H9 (cell line): ENCODE data around the gene TMEM120B. TPM values are rescaled to one million over a fixed set of nuclear protein-coding genes. Genes with fewer than 3 reads are reported as not detected.

ENCODE experiments used
- DNase-seq: peaks from one replicate; pipeline ENCODE4 v3.0.0-alpha.2; 2017
- H2AFZ ChIP-seq: one replicate; pipeline ENCODE4 v1.6.1; 2013; ENCODE audit warnings: mild to moderate bottlenecking, low read length, control low read depth, moderate library complexity
- H2AK5ac ChIP-seq: 2 replicates; pipeline ENCODE4 v1.6.1; 2013; ENCODE audit warnings: low read length, control low read depth, mixed read lengths; ENCODE audit not compliant: insufficient read length
- H2BK120ac ChIP-seq: one replicate; pipeline ENCODE4 v1.6.1; 2013; ENCODE audit warnings: low read depth, mild to moderate bottlenecking, low read length, control low read depth, inconsistent platforms; ENCODE audit not compliant: poor library complexity, severe bottlenecking
- H2BK12ac ChIP-seq: 2 replicates; pipeline ENCODE4 v1.6.1; 2013; ENCODE audit warnings: low read length, control low read depth, mixed read lengths, low read depth; ENCODE audit not compliant: insufficient read length
- H2BK15ac ChIP-seq: 2 replicates; pipeline ENCODE4 v1.6.1; 2013; ENCODE audit warnings: low read depth, low read length, control low read depth
- H2BK20ac ChIP-seq: one replicate; pipeline ENCODE4 v1.6.1; 2013; ENCODE audit warnings: low read depth, mild to moderate bottlenecking, low read length, control low read depth, inconsistent platforms; ENCODE audit not compliant: poor library complexity, severe bottlenecking
- H2BK5ac ChIP-seq: 2 replicates; pipeline ENCODE4 v1.6.1; 2013; ENCODE audit warnings: low read length, control low read depth, mixed read lengths; ENCODE audit not compliant: insufficient read length
- H3K14ac ChIP-seq: 2 replicates; pipeline ENCODE4 v1.6.1; 2013; ENCODE audit warnings: low read length, control low read depth; ENCODE audit not compliant: insufficient read depth
- H3K18ac ChIP-seq: 2 replicates; pipeline ENCODE4 v1.6.1; 2013; ENCODE audit warnings: low read depth, mild to moderate bottlenecking, mixed read lengths, low read length, control low read depth; ENCODE audit not compliant: insufficient read length
- H3K23ac ChIP-seq: 2 replicates; pipeline ENCODE4 v1.6.1; 2013; ENCODE audit warnings: low read length, control low read depth, mixed read lengths, low read depth; ENCODE audit not compliant: insufficient read length
- H3K23me2 ChIP-seq: 2 replicates; pipeline ENCODE4 v1.6.1; 2013; ENCODE audit warnings: low read depth, mild to moderate bottlenecking, mixed read lengths, low read length, control low read depth; ENCODE audit not compliant: insufficient read length, poor library complexity, severe bottlenecking
- H3K27ac ChIP-seq: 2 replicates; pipeline ENCODE4 v1.5.1; 2013; ENCODE audit warnings: low read length, control low read depth, mixed read lengths, low read depth; ENCODE audit not compliant: insufficient read length
- H3K27me3 ChIP-seq: 2 replicates; pipeline ENCODE4 v1.6.1; 2013; ENCODE audit warnings: low read length, control low read depth, inconsistent platforms; ENCODE audit not compliant: insufficient read depth
- H3K4ac ChIP-seq: 2 replicates; pipeline ENCODE4 v1.6.1; 2013; ENCODE audit warnings: low read depth, mild to moderate bottlenecking, control low read depth, inconsistent platforms, low read length, moderate library complexity
- H3K4me1 ChIP-seq: 2 replicates; pipeline ENCODE4 v1.6.1; 2013; ENCODE audit warnings: low read length, control low read depth, inconsistent platforms; ENCODE audit not compliant: insufficient read depth
- H3K4me2 ChIP-seq: 2 replicates; pipeline ENCODE4 v1.6.1; 2013; ENCODE audit warnings: low read length, control low read depth, mixed read lengths; ENCODE audit not compliant: insufficient read length, insufficient read depth
- H3K56ac ChIP-seq: 2 replicates; pipeline ENCODE4 v1.6.1; 2013; ENCODE audit warnings: low read depth, mild to moderate bottlenecking, mixed read lengths, low read length, control low read depth; ENCODE audit not compliant: insufficient read length
- H3K79me1 ChIP-seq: 2 replicates; pipeline ENCODE4 v1.6.1; 2013; ENCODE audit warnings: low read depth, mild to moderate bottlenecking, moderate library complexity, low read length, control low read depth, inconsistent platforms; ENCODE audit not compliant: insufficient read depth, poor library complexity, severe bottlenecking
- H3K79me2 ChIP-seq: 2 replicates; pipeline ENCODE4 v1.6.1; 2013; ENCODE audit warnings: low read length, control low read depth, inconsistent platforms; ENCODE audit not compliant: insufficient read depth
- H3K9ac ChIP-seq: 2 replicates; pipeline ENCODE4 v1.6.1; 2013; ENCODE audit warnings: low read length, control low read depth, mixed read lengths; ENCODE audit not compliant: insufficient read length; ENCODE audit errors: extremely low read depth
- H3K9me3 ChIP-seq: one replicate; pipeline ENCODE4 v1.6.1; 2013; ENCODE audit warnings: low read depth, low read length, inconsistent platforms; ENCODE audit not compliant: control insufficient read depth
- H3T11ph ChIP-seq: one replicate; pipeline ENCODE4 v1.6.1; 2013; ENCODE audit warnings: mild to moderate bottlenecking, low read length, control low read depth, inconsistent platforms
- H4K20me1 ChIP-seq: one replicate; pipeline ENCODE4 v1.6.1; 2013; ENCODE audit not compliant: control insufficient read depth, insufficient read length, insufficient read depth
- H4K5ac ChIP-seq: 2 replicates; pipeline ENCODE4 v1.6.1; 2013; ENCODE audit warnings: low read depth, mild to moderate bottlenecking, mixed read lengths, low read length, control low read depth; ENCODE audit not compliant: insufficient read length
- H4K8ac ChIP-seq: replicated peaks from 2 replicates; pipeline ENCODE4 v1.6.1; 2013; ENCODE audit warnings: low read length, control low read depth, mixed read lengths, low read depth; ENCODE audit not compliant: insufficient read length
- H4K91ac ChIP-seq: 2 replicates; pipeline ENCODE4 v1.6.1; 2013; ENCODE audit warnings: low read depth, mild to moderate bottlenecking, moderate library complexity, mixed read lengths, low read length, control low read depth; ENCODE audit not compliant: insufficient read length
- H3K27ac Mint-ChIP-seq, 3 experiments: 2 replicates in 2 of 3; 3 replicates in 1 of 3; pipeline ENCODE4 v1.8.0; 2020 to 2021; ENCODE audit warnings: mixed read lengths in 3 of 3, mild to moderate bottlenecking in 1 of 3, moderate library complexity in 1 of 3
- H3K27me3 Mint-ChIP-seq: 2 replicates; pipeline ENCODE4 v1.8.0; 2021; ENCODE audit warnings: low read depth, mild to moderate bottlenecking, moderate library complexity, mixed read lengths
- H3K36me3 Mint-ChIP-seq, 3 experiments: 2 replicates in 2 of 3; 3 replicates in 1 of 3; pipeline ENCODE4 v1.8.0; 2020 to 2021; ENCODE audit warnings: low read depth in 3 of 3, mixed read lengths in 3 of 3; ENCODE audit not compliant: insufficient read depth in 1 of 3
- H3K4me1 Mint-ChIP-seq, 2 experiments: 2 replicates each; pipeline ENCODE4 v1.8.0; 2020; ENCODE audit warnings: mixed read lengths in 2 of 2
- H3K4me3 Mint-ChIP-seq, 2 experiments: 2 replicates in 1 of 2; 3 replicates in 1 of 2; pipeline ENCODE4 v1.8.0; 2020 to 2021; ENCODE audit warnings: mild to moderate bottlenecking in 2 of 2, mixed read lengths in 2 of 2, moderate library complexity in 1 of 2
- H3K9me3 Mint-ChIP-seq, 2 experiments: 2 replicates in 1 of 2; 3 replicates in 1 of 2; pipeline ENCODE4 v1.8.0; 2020; ENCODE audit warnings: mild to moderate bottlenecking in 2 of 2, mixed read lengths in 2 of 2, moderate library complexity in 1 of 2
- WGBS: extraction: QIAGEN DNeasy Blood & Tissue Kit; methylation state at CpG from one replicate; pipeline ENCODE4 v1.1.7; 2013; ENCODE audit warnings: missing lambda C conversion rate, low lambda C conversion rate, mixed read lengths; ENCODE audit not compliant: insufficient read length; ENCODE audit errors: extremely low coverage; 5-methylcytosine and 5-hydroxymethylcytosine counted together
- total RNA-seq: library from RNA; stranded (reverse); gene quantifications from 2 replicates; pipeline ENCODE4 v1.2.1, GENCODE V29; 2021
- TF ChIP-seq, protein P1 (sequence below): fragments of 200-600 bp; sonication (generic); conservative IDR thresholded peaks from 3 replicates; pipeline ENCODE4 v1.8.0; 2021; ENCODE audit warnings: antibody characterized with exemption, mild to moderate bottlenecking

The TMEM120B gene
- total RNA-seq, 1 experiment from 2014 or later = 25.8 TPM

DNA sequence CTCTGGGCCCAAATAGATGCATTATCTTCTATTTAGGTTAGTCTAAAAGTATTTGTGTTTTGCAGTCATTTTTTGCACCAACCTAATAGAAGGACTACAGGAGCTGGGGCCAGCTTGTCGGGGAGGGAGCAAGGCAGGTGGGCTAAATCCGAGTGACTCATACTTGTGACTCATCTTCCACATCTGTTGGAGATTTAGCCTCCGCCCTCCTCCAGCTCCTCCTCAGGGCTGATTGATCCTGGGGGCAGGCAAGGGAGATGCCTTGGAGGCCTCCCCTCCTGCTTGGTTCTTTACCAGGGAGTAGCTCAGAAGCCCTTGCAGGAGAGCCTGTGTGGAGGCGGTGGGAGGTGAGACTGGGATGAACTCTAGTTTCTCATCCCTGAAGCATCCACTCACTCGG lies 53.0 kb downstream of the TMEM120B start:
- Histone ChIP-seq H2BK5ac (no peak overlapping the region), H3T11ph (no peak overlapping the region), H3K4ac (no peak overlapping the region), H2AFZ (no peak overlapping the region), H3K14ac (no peak overlapping the region), H3K27me3 (no peaks in the 10 kb centered on the region), H4K5ac (no peak overlapping the region), H3K23me2 (no peaks in the 10 kb centered on the region), H4K8ac (no peak overlapping the region), H3K79me1 (no peaks in the 10 kb centered on the region), H3K23ac (no peak overlapping the region), H4K91ac (no peak overlapping the region), H3K79me2 (no peaks in the 10 kb centered on the region), H2BK20ac (no peak overlapping the region), H2BK12ac (no peak overlapping the region), H2BK15ac (no peak overlapping the region), H3K4me1 (no peaks in the 10 kb centered on the region), H3K27ac (no peak overlapping the region), H2AK5ac (no peak overlapping the region), H3K56ac (no peak overlapping the region), H3K9me3 (no peaks in the 10 kb centered on the region), H2BK120ac (no peak overlapping the region), H4K20me1 (no peaks in the 10 kb centered on the region), H3K4me2 (no peak overlapping the region), H3K18ac (no peak overlapping the region), H3K9ac (no peak overlapping the region)
- no CpG with 5 or more reads among the region's 5 CpGs for WGBS
- Mint-ChIP-seq H3K9me3 (no peaks in the 10 kb centered on the region), H3K27me3 (no peaks in the 10 kb centered on the region; the same call in 1 of the 2 replicates), H3K27ac (no peak overlapping the region), H3K4me3 (no peak overlapping the region), H3K4me1 (peaks cover 4 to 9% of the 10 kb centered on the region in 2 experiments; a peak in 3 of 4 replicates), H3K36me3 (peaks cover 0 to 23% (median 7%) of the 10 kb centered on the region in 3 experiments; a peak in 4 of 7 replicates)
- peak; percentile 67 for DNase-seq
- TF ChIP-seq, protein P1, sequence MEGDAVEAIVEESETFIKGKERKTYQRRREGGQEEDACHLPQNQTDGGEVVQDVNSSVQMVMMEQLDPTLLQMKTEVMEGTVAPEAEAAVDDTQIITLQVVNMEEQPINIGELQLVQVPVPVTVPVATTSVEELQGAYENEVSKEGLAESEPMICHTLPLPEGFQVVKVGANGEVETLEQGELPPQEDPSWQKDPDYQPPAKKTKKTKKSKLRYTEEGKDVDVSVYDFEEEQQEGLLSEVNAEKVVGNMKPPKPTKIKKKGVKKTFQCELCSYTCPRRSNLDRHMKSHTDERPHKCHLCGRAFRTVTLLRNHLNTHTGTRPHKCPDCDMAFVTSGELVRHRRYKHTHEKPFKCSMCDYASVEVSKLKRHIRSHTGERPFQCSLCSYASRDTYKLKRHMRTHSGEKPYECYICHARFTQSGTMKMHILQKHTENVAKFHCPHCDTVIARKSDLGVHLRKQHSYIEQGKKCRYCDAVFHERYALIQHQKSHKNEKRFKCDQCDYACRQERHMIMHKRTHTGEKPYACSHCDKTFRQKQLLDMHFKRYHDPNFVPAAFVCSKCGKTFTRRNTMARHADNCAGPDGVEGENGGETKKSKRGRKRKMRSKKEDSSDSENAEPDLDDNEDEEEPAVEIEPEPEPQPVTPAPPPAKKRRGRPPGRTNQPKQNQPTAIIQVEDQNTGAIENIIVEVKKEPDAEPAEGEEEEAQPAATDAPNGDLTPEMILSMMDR = no peak
